Brain pericyte (primary cell): ENCODE data around the gene TMEM205.
A peak's percentile ranks its signal among the peaks of the same experiment; 100 is the strongest.
"Not testable (repeated sequence)": the region's sequence is repeated elsewhere in the genome, so short reads cannot be mapped to it uniquely, and the experiment has no call there.

ENCODE experiments used
- DNase-seq: peaks from one replicate; pipeline ENCODE4 v3.0.0-alpha.2; 2012; ENCODE audit warnings: low read depth, low spot score

The TMEM205 gene

DNA sequence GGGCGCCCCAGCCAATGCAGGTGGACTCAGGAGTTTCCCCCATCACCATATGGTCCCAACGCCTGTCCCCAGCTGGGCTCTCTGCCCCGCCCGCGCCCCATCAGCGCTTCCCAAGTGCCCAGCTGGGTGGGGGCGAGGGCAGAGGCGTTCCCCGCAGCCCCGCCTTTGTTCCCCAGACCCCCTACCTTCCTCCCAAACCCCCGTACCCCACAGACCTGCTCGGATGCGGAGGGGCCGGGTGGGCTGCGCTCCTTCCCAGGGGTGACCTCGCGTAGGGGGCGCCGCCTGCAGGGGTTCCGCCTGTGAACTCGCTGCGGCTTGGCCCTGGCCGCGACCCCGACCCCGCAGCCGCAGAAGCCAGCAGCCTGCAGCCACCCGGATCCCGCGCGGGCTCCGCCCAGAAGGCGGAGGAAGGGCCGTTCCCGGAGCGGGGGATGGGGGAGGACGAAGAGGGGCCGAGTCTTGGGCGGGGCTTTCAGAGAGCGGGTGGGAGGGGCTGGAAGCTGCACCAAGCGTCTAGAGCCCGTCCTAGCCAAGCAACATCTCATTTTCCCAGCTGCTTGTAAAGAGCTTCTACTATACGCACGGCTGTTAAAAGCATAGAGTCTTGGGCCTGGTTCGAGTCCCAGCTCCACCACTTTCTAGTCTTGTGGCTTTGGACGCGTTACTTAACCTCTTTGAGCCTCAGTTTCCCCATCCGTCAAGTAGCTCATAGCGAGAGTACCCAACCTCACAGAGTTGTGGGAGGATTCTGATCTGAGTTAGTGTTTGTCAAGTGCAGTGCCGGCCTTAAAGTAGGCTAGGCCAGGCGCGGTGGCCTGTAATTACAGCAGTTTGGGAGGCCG is 6.6 kb downstream of the TMEM205 start, which contains the start of gene RAB3D:
TSS of gene RAB3D (minus strand) at position 404 of the 845 bp plus-strand sequence. CDS start 2,258 bp downstream, outside the sequence.
- DNase-seq: no peak

DNA sequence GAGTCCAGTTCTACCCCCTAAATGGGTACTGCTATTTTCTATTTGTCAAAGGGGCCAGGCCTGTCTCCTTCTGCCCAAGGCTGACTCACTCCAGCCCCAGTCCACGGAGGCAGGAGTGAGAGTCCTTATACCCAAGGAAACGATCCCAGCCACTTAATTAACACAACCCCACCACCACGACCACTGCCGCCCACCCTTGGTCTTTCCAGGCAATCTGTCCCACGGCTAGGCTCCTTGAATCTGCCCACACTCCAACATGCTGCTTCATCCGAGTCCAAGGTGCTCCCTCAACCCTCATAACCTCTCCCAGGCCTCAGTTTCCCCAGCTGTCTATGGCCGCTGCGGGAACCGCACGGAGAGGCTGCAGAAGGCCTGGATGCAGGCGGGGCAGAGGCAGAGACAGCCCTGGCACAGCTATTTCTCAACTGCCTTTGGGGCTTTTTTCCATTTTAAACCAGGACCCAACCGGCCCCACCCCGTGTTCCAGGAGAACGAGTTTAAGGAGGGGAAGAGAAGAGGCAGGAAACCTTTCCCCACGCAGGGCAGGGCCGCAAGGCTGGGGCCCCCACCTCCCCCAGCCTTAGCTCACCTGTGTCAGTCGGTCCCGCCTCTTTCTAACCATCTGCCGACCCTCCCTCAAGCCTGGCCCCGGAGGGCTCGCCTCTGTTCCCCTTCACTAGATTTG is 7.4 kb downstream of the TMEM205 start:
- no peak for DNase-seq

DNA sequence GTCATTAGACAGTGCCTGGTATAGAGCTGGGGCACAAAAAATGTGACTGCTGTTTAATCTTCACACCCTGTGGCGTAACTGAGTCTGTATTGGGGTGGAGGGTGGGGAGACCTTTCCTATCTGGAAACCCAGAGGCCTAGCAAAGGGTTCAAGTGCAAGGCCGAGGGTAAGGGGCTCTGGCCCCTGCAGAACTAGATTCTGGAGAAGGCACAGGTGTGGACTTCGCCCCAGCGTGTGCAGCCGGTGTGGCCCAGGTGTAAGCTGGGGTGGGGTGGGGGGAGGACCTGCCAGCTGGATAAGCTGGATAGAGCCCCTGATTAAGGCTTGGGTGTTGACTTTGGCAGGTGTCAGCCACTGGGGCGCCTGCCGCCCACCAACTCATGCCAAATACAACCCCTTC is 7.9 kb downstream of the TMEM205 start:
- DNase-seq: no peak

DNA sequence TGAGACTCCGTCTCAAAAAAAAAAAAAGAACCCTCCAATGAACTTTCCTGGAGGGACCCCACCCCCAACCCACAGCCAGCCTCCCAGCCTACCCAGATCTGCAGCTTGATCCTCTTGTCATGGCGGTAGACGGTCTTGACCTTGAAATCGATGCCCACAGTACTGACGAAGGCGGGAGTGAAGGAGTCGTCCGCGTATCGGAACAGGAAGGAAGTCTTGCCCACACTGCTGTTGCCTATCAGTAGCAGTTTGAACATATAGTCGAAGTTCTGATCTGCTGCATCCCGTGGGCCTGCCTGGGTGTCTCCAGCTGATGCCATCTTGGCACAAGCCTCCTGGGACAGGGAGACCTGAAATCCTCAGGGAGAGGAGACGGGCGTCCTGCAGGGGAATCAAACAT is 9.0 kb downstream of the TMEM205 start:
- no peak for DNase-seq

DNA sequence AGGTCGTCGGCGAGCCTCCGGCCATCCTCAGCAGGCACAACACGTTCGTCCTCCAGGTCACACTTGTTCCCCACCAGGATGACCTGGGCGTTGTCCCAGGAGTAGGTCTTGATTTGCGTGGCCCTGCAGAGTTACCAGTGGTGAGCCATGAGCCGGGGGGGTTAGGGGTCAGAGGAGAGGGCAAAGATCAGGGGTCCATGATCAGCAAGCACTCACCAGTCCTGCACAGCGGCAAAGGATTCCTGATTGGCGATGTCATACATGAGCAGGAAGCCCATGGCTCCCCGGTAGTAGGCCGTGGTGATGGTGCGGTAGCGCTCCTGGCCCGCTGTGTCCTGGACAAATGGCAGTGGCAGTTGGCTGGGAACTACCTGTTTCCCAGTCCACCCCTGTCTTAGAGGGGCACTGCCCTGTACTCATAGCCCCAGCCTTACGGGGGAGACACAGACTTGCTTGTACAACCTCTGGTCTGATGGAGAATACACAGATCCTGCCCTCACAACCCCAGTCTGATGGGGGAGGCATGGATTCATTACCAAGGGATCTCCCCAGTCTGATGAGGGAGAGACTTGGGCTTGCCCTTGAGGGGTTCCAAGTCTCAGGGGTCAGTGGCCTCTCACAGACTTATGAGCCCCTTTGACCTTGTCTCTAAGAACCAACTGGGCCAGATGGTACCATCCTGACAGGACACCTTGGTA is 10.5 kb downstream of the TMEM205 start:
- no peak for DNase-seq

DNA sequence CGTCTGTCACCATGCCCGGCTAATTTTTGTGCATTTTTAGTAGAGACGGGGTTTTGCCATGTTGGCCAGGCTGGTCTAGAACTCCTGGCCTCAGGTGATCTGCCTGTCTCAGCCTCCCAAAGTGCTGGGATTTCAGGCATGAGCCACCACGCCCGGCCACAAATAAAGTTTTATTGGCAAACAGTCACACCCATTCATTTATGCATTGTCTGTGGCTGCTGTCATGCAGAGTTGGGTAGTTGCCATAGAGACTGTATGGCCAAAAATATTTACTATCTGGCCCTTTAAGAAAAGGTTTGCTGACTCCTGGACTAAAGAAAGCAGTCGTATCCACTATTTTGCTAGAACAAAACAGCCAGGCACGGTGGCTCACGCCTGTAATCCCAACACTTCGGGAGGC is 12.2 kb downstream of the TMEM205 start:
- DNase-seq: not testable (repeated sequence)

DNA sequence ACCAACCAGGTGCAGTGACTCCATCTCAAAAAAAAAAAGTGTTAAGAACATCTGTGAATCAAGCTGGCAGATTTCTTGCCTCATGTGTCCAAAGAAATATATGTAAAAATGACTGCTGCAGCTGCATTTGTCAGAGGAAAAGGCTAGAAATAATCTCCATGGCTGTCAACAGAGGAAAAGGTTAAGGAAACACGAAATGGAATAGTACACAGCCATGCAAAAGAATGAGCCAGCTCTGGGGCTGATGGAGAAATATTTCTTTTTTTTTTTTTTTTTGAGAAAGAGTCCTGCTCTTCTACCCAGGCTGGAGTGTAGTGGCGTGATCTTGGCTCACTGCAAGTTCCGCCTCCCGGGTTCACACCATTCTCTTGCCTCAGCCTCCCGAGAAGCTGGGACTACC is 13.2 kb downstream of the TMEM205 start:
- DNase-seq: no peak

DNA sequence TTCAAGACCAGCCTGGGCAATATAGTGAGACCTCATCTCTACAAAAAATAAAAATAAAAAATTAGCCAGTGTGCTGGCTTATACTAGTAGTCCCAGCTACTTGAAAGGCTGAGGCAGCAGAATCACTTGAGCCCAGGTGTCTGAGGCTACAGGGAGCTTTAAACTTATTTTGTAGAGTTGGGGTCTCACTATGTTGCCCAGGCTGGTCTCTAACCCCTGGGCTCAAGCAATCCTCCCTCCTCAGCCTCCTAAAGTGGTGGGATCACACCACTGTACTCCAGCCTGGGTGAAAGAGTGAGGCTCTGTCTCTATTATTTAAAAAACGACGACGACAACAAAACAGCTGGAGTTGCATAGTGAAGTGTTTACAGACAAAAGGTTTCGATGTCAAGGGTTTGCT is 14.6 kb downstream of the TMEM205 start:
- no peak for DNase-seq

DNA sequence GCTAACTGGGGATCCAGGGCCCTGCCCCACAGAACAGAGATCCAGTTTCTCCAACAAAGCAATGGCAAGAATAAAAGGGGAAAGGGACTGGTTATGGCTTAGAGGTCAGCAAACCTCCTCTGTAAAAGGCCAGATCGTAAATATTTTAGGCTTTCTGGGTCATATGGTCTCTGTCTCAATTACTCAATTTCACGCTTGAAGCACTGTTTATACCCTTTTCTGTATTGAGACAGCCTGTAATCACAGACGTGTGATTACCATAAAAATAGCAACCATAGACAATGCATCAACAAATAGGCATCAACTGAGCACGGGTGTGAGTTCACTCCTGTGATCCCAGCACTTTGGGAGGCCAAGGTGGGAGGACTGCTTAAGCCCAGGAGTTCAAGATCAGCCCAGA is 15.9 kb downstream of the TMEM205 start:
- no peak for DNase-seq

DNA sequence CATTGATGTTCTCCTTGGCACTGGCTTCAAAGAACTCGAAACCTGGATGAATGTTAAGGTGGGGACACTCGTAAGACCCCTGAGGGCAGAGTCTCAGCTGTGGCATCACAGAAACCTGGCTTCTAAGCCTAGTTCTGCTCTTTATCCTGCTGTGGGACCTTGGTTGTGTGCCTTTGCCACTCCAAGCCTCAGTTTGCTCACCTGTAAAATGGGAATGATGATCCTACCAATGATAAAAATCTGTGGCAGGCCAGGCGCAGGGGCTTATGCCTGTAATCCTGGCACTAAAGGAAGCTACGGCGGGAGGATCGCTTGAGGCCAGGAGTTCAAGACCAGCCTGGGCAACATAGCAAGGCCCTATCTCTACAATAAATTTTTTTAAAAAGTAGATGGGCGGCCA is 20.5 kb downstream of the TMEM205 start:
- no peak for DNase-seq

DNA sequence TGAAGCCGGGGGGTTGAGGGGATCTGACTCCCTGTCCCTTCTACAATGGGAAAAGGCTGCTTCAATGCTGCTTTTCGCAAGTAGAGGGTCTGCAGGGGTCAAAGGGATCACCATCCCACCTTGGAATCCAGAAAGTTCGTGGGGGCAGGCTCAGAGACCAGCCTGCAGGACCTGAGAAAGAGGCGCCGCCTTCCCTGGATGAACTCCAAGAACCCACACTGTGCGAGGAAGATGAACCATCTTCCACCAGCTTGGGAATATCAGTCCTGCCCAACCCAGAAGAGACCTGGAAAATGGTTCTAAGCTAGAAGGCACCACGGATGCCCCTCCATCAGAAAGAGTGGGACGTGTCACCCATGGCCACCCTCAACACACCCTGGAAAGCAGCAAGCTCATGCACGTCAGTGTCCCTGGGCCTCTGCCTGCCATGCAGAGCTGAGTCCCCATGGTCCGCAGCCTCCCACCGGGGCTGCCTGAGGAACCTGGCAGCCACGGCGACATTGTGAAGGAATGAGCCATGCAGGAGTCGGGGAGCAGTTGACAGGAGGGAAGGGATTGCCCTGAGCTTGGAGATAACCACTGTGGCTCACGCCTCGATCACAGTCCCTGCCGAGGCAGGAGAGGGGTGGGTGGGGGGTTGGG is 21.2 kb downstream of the TMEM205 start:
- DNase-seq: no peak

DNA sequence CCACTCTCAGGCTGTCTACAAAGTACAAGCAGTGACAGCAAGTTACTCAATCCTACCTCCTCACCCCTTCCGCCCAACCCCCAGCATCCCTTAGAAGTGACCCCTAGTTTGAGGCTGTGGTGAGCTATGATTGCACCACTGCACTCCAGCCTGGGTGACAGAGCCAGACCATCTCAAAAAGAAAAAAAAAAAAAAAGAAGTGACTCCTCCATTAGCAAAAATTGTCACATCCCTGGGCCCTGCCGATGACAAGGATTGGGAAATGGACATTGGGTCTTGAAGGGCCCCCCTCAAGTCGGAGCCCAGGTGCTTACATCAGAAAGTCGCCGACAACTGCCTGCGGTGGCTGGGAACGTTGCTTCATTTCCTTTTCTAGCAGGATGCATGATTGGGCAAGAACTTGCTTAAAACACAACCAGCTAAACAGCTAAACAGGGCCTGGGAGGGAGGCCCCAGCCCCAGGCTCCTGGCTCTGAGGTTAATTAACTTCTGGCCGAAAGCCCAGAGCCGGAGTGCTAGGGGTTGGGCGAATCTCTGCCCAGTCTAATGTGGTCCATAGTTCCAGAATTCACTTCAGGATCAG is 21.9 kb downstream of the TMEM205 start:
- peak; percentile 84 for DNase-seq

DNA sequence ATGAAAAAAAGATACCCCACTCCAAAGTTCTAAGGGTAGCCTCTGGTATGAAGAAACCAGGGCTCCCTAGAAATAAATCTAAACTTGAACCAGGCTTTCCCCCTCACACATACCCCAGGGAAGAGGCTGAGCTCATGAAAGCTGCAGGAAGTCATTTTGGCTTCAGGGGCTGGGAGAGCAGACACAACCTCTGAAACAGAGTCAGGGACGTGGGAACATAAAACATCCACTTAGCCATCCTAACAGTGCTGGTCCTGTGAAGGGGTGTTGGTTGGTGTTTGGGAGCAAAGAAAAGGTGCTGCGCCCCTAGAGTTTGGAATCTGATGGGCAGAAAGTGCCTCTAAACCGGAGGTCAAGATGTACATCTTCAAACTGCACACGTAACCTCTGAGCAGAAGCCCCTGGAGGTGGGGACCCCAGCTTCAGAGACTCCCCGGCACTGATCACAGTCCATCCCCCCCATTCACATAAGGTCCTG is 22.4 kb downstream of the TMEM205 start:
- no peak for DNase-seq

DNA sequence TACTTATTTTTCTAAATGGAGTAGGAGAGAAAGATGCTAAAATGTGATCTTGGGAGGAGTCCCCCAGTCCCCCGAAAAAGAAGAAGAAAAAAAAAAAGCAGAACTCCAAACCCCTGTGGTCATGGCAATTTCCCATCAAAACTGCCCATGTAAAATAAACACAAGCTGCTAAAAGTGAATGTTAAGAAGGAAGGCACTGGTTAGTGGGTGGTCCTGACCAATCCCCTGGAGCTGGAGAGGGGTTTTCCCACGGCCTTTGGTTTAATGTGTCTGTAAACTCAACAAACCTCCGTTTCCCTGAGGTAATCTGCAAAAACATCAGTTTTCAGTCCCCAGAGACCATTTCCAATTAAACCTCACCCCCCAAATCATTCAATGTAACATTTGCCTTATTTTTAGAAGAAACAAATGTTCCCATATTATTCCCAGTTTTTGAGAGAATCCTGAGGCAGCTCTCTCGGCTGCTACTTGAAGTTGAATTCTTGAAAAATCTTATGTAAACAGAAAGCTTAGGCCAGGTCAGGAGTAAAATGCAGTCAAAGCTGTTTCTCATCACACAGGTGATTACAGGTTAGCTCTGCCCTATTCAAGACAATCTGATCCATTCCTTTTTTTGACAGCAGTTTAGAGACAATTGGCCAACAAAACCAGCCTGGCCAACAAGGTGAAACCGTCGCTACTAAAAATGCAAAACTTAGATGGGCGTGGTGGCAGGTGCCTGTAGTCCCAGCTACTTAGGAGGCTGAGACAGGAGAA is 23.6 kb downstream of the TMEM205 start:
- peak; percentile 50 for DNase-seq

DNA sequence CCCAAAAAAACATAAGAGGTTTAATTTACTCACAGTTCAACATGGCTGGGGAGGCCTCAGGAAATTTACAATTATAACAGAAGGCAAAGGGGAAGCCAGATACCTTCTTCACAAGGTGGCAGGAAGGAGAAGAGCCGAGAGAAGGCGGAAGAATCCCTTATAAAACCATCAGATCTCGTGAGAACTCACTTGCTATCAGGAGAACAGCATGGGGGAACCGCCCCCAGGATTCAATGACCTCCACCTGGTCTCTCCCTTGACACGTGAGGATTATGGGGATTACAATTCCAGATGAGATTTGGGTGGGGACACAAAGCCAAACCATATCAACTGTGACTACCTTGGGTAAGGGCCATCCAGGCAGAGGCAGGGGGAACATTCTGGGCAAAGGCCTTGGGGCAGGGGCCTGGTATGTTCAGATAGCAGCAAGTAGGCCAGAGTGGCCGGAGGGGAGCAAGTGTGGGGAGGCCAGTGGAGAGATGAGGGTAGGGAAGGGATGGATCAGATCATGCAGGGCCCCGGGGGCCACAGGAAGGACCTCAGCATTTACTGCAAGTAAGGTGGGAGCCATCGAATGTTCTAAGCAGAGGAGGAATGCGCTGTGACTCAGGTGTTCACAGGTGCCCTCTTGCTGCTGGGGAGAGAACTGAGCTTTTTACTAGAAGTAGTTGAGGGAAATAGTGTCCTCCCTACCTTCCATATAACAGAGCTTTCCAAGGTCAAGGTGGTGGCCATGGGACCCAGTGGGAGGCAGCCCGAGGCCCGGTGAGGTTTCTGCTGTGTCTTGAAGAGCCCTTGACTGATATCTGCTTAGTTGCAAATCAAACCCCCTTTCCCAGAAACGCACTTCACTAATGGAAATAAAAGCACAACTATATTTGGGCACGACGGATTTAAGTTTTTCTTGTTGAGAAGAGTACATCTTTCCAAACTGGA is 24.6 kb downstream of the TMEM205 start:
- no peak for DNase-seq

DNA sequence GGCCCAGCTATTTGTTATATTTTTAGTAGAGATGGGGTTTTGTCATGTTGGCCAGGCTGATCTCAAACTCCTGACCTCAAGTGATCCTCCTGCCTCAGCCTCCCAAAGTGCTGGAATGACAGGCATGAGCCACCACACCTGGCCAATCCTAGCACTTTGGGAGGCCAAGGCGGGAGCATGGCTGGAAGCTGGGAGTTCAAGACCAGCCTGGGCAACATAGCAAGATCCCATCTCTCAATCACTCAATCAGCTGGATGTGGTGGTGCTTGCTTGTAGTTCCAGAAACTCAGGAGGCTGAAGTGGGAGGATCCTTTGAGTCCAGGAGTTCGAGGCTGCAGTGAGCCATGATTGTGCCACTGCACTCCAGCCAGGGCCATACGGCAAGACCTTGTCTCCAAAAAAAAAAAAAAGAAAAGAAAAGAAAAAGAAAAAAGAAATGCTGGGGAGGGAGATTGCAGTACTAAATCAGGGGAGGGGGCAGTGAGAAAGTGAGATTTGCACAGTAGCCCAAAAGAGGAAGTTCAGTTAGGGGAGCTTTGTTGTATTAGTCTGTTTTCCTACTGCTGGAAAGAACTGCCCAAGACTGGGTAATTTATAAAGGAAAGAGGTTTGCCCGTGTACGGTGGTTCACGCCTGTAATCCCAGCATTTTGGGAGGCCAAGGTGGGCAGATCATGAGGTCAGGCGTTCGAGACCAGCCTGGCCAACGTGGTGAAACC is 25.6 kb downstream of the TMEM205 start:
- DNase-seq: not testable (repeated sequence)

DNA sequence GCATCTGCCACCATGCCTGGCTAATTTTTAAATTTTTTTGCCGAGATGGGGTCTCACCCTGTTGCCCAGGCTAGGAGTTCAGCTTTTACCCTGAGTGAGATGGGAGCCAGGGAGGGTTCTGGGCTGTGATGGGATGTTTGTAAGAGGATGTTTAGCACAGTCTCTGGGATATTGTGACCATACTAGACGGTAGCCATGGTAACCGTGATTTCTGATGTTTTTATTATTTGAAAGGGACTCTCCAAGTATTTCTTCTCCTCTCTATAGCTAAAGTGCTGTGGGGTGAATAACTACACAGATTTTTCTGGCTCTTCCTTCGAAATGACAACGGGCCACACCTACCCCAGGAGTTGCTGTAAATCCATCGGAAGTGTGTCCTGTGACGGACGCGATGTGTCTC is 39.7 kb downstream of the TMEM205 start:
- no peak for DNase-seq

DNA sequence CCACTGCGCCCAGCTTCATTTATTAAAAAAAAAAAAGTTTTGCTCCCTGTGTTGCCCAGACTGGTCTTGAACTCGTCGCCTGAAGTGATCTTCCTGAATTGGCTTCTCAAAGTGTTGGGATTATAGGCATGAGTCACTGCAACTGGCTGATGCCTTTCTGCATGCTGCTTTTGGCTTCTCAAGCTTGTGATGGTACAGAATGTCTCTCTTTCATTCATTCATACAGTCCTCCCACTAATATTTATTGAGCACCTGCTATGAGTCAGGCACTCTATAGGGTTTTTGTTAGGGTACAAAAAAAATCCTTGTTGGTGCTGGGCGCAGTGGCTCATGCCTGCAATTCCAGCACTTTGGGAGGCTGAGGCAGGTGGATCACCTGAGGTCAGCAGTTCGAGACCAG is 41.1 kb downstream of the TMEM205 start:
- no peak for DNase-seq

DNA sequence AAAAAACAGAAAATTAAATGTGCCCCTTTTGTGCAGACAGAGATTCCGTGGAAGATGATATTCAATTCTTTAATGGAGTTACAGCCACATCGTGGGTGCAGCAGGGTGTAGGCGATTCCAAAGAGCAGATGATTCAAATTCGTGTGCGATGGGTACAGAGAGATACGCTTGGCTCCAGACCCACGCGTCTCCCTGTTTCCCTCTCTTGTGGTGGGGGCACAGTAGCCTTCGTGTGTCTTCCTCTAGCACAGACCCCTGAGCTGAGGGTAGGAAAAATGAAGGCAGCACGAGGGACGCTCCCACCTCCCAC is 45.3 kb downstream of the TMEM205 start:
- no peak for DNase-seq
